Hair follicular keratinocyte (primary cell): Measurements from ENCODE around the gene ANXA3. TPM values are rescaled to one million over a fixed set of nuclear protein-coding genes. Genes with fewer than 3 reads are reported as not detected.

Experiments
- total RNA-seq: library from RNA; depleted of rRNA; stranded (reverse); fragments of >200 nt; gene quantifications from 2 replicates; pipeline ENCODE4 v1.2.3, GENCODE V29; 2015

The ANXA3 gene, protein sequence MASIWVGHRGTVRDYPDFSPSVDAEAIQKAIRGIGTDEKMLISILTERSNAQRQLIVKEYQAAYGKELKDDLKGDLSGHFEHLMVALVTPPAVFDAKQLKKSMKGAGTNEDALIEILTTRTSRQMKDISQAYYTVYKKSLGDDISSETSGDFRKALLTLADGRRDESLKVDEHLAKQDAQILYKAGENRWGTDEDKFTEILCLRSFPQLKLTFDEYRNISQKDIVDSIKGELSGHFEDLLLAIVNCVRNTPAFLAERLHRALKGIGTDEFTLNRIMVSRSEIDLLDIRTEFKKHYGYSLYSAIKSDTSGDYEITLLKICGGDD
- 422 and 547 TPM in 2 replicates for total RNA-seq

DNA sequence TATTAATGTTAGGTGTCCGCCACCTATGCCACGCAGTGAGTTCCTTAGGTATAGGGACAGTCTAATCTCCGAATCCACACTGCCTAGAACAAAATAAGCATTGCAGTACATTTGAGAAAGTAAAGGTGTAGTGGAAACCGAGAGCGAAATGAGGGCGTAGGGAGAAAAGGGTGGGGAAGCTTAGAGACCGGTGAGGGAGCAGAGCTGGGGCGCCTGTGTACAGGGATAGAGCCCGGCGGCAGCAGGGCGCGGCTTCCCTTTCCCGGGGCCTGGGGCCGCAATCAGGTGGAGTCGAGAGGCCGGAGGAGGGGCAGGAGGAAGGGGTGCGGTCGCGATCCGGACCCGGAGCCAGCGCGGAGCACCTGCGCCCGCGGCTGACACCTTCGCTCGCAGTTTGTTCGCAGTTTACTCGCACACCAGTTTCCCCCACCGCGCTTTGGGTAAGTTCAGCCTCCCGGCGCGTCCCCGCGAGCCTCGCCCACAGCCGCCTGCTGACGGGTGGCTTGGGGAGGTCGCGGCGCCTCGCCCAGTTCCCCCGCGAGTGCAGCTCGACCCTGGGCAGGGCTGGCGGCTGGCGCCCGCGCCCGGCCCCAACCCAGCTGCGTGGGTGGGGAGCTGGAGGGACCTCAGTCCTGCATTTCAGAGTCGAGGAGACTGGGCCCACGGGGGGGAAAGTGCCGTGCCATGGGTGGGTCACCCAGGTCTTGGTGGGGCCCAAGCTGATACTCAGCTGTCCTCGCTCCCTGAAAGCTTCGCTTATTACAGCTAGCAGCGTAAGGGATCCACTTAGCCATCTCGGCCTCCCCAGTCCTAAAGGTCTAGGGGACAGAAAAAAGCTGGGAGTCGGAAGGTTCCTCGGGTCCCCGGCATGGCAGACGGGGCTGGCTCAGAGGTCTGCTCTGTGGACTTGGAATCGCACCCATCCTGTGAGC is at the start of gene ANXA3:
Gene ANXA3, plus strand, starts transcription at position 351 of the 932 bp plus-strand sequence. CDS start 2,704 bp downstream, outside the sequence.

Other genes with a start within 250 kb of the ANXA3 start
- gene BMP2K, start 224.6 kb downstream of the ANXA3 start, total RNA-seq, result 24.4 and 28.0 TPM in 2 replicates